Activated T-helper 1 cell treated with anti-CD3 and anti-CD28 coated beads, Interleukin-12 subunit alpha, Interleukin-12 subunit beta, Interleukin-2, Interleukin-4 antibody, amounts not matched to agents 30 ng/mL and 10 ng/mL and 1 ng/mL, durations not matched to agents 14 hours and 24 hours and 36 hours (primary cell): ENCODE measurements around the gene OPCML. TPM values are rescaled to one million over a fixed set of nuclear protein-coding genes. Genes with fewer than 3 reads are reported as not detected.

Source experiments
- DNase-seq: peaks from one replicate; pipeline ENCODE4 v3.0.0; 2021; ENCODE audit warnings: low spot score
- H3K27ac Mint-ChIP-seq: one replicate; pipeline ENCODE4 v1.8.0; 2021; ENCODE audit warnings: mild to moderate bottlenecking, mixed read lengths
- H3K27me3 Mint-ChIP-seq: one replicate; pipeline ENCODE4 v1.8.0; 2022; ENCODE audit warnings: mild to moderate bottlenecking, moderate library complexity, mixed read lengths; ENCODE audit not compliant: insufficient read depth
- H3K36me3 Mint-ChIP-seq: one replicate; pipeline ENCODE4 v1.8.0; 2021; ENCODE audit warnings: low read depth, mixed read lengths
- H3K4me1 Mint-ChIP-seq: one replicate; pipeline ENCODE4 v1.8.0; 2021; ENCODE audit warnings: low read depth, mixed read lengths
- H3K4me3 Mint-ChIP-seq: one replicate; pipeline ENCODE4 v1.8.0; 2021; ENCODE audit warnings: mild to moderate bottlenecking, moderate library complexity, mixed read lengths
- H3K9me3 Mint-ChIP-seq: one replicate; pipeline ENCODE4 v1.8.0; 2021; ENCODE audit warnings: mixed read lengths
- intact Hi-C: fragments of 100-400 bp; cut with micrococcal nuclease; formaldehyde crosslinking; loops from one replicate; pipeline ENCODE4 v1.15.1; 2024
- total RNA-seq: library from RNA; stranded (reverse); gene quantifications from 2 replicates; pipeline ENCODE4 v1.2.3, GENCODE V29; 2022

OPCML gene
- total RNA-seq, 1 donor from 2014 or later: not detected

DNA sequence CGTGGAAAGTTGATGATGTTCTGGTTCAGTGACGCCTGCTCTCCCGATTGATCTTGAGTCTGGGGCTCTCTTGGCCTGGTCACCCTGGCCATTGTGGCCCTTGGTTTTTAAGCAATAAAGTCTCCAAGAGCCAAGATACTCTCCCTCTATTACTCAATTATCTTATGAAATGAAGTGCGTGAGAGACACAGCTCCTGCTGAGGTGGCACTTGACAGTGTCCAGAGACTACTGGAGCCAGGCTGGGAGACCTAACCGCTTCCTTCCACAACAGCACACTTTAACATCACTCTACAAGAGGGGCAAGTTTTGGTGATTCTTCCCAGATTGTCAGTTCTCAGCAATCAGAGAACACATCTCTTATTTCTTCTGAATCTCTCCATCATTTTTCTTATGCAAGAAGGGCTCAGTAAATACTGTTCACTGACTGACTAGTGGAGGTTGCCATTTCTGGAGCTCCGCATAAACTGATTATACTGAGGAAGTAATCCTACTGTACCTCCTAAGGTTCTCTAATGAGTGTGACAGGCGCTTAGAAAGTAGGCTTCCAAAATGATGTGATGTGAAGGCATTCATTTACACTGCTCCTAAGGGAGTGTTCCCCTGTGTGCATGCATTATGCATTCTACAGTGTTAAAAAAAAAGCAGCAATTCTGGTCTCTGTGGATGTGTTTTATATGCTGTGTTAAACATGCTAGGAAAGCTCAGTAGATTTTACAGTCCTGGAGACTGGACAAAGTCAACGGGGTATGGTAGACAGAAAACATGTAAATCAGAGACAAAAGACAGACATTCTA, 968.0 kb downstream of the OPCML start:
- intact Hi-C loops: no loop called here
- Mint-ChIP-seq H3K27me3 (no peaks in the 10 kb centered on the region), H3K4me3 (no peak overlapping the region), H3K27ac (no peak overlapping the region), H3K4me1 (no peaks in the 10 kb centered on the region), H3K9me3 (peaks cover 9% of the 10 kb centered on the region), H3K36me3 (no peaks in the 10 kb centered on the region)
- no peak for DNase-seq

DNA sequence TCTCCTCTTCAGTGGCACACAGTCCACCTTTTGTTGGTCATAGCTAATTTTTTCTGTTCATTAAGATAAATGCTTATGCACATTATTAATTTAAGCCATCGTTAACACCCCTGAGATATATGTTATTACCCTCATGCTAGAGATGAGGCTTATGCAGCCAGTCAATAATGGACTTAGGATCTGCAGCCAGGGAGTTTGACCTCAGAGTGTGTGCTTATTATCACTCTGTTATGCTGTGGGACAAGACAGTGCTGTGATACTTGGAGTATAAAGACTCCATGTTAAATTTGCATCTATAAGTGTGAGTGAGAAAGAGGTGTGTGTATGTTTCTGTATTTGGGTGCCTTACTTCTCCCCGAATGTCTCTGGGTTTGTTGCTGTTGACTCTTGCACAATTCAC, 969.3 kb downstream of the OPCML start:
- no peaks in the 10 kb centered on the region for H3K4me1 Mint-ChIP-seq
- no peak for DNase-seq
- intact Hi-C loops: no loop called here

DNA sequence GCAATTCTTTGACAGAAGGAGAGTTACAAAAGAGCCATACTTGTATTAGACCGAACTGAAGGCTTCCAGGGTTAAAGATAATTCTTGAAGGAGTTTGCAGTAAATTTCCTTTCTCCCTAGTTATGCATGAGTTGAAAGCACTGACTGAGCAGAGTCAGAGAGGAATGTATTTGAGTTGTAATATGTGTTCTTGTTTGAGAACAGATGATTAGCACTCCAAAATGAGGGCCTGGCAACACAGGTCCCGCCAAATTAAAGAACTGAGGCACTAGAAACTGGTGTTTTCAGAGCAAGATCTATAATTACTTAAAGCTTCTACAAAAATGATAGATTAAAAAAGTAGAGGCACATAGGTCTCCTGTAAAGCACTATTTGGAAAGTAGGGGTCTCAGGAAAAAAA, 970.4 kb downstream of the OPCML start:
- H3K36me3 Mint-ChIP-seq: no peaks in the 10 kb centered on the region
- H3K4me3 Mint-ChIP-seq: no peak overlapping the region
- no peaks in the 10 kb centered on the region for H3K9me3 Mint-ChIP-seq
- H3K27me3 Mint-ChIP-seq: no peaks in the 10 kb centered on the region
- DNase-seq: no peak
- intact Hi-C loops: no loop called here
- no peaks in the 10 kb centered on the region for H3K4me1 Mint-ChIP-seq
- H3K27ac Mint-ChIP-seq: no peak overlapping the region

More for the DNA sequence above, 969.3 kb downstream of the OPCML start:
- no peak overlapping the region for H3K4me3 Mint-ChIP-seq
- H3K27ac Mint-ChIP-seq: no peak overlapping the region
- peaks cover 5% of the 10 kb centered on the region for H3K9me3 Mint-ChIP-seq
- H3K36me3 Mint-ChIP-seq: no peaks in the 10 kb centered on the region
- no peaks in the 10 kb centered on the region for H3K27me3 Mint-ChIP-seq

DNA sequence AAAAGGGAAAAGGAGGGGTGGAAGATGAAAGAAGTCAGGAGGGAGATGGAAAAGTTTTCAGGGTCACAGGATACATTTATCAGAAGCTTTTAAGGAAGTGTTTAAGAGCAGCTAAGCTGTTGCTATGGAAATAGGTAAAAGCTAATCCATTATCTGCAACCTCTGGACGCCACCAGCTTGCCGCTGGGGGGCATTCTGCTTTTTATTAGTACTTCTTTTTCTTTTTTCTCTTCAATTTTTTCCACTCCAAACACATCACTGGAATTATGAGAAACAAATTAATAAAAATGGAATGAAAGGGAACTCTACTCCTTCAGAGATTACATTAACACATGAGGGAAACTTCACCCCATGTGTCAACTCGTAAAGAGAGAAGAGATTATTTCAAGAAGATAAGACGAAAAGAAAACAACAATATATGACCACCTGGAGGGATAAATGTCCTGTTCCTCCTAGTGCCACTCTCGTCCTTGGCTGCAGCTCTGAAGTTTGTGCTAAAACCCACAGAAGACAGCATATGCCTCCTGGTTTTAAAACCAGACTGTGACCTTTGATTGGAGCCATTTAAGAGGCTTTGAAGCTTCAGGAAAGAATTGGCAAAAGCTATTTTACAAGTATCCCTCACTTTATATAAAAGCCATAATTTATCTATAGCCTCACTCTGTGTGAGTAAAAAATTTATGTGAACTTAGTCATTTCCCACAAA, 972.8 kb downstream of the OPCML start:
- DNase-seq: no peak

DNA sequence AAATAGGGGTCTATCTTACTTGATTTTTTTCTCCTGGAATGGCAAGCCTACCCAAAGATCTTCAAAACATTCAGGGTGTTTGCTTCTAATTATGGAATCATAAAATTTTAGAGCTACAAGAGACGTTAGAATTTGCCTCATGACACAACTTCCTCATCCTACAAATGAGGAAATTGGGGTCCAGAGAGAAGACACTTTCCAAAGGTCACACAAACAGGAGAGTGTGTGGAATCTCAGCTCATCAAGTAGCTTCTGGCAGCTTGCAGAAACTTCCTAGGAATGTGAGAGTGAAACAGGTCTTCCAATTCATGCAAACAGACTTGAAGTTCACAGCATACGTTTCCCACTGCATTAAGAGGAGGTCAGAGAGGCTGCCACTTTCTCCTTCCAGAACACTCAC, 976.0 kb downstream of the OPCML start:
- intact Hi-C loops: no loop called here
- H3K4me3 Mint-ChIP-seq: no peak overlapping the region
- no peaks in the 10 kb centered on the region for H3K4me1 Mint-ChIP-seq
- no peak for DNase-seq
- no peaks in the 10 kb centered on the region for H3K36me3 Mint-ChIP-seq
- H3K27me3 Mint-ChIP-seq: no peaks in the 10 kb centered on the region
- no peak overlapping the region for H3K27ac Mint-ChIP-seq
- H3K9me3 Mint-ChIP-seq: peaks cover 9% of the 10 kb centered on the region

More for the DNA sequence above, 972.8 kb downstream of the OPCML start:
- intact Hi-C loops: no loop called here
- Mint-ChIP-seq H3K4me3 (no peak overlapping the region), H3K9me3 (peaks cover 4% of the 10 kb centered on the region), H3K4me1 (no peaks in the 10 kb centered on the region), H3K27me3 (no peaks in the 10 kb centered on the region), H3K36me3 (no peaks in the 10 kb centered on the region), H3K27ac (no peak overlapping the region)

DNA sequence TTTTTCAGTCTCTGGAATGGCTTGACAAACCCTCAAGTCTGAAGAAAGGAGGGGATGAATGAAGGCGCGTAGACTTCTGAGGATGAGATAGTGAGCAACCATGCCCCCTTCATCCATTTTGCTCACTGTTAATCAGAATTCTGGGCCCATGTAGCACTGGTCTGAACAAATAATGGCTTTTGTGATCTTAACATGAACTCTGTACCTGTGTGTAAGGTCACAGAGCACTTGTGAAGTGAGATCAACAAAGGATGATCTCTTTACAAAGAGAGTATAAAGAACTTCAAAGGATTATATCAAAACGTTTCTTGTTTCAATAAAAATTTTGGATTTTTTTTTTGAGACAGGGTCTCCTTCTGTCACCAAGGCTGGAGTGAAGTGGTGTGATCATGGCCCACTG, 976.7 kb downstream of the OPCML start:
- DNase-seq: no peak
- intact Hi-C loops: no loop called here
- Mint-ChIP-seq H3K27me3 (no peaks in the 10 kb centered on the region), H3K9me3 (peaks cover 9% of the 10 kb centered on the region), H3K27ac (no peak overlapping the region), H3K36me3 (no peaks in the 10 kb centered on the region), H3K4me1 (no peaks in the 10 kb centered on the region), H3K4me3 (no peak overlapping the region)

DNA sequence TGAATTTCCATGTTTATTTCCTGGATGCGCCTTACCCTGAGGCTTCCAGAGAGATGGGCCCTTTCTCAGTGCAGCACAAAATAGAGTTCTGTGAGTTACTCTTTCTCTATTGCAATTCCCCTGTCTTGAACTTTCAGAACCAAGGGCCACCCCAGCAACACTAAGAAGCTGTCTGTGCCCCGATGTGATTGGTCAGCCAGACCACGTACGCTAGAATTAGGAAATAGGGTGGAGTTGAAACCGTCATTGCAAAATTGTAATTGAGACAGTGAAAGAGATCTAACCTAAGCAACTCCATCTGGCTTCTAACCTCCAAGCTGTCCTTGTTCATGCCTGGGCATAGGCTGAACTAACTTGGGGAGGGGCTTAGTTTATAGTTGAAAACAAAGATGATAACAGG, 981.3 kb downstream of the OPCML start:
- H3K27ac Mint-ChIP-seq: no peak overlapping the region
- intact Hi-C loops: no loop called here
- no peaks in the 10 kb centered on the region for H3K4me1 Mint-ChIP-seq
- no peaks in the 10 kb centered on the region for H3K36me3 Mint-ChIP-seq
- no peak for DNase-seq
- peaks cover 19% of the 10 kb centered on the region for H3K9me3 Mint-ChIP-seq
- H3K27me3 Mint-ChIP-seq: no peaks in the 10 kb centered on the region
- H3K4me3 Mint-ChIP-seq: no peak overlapping the region

DNA sequence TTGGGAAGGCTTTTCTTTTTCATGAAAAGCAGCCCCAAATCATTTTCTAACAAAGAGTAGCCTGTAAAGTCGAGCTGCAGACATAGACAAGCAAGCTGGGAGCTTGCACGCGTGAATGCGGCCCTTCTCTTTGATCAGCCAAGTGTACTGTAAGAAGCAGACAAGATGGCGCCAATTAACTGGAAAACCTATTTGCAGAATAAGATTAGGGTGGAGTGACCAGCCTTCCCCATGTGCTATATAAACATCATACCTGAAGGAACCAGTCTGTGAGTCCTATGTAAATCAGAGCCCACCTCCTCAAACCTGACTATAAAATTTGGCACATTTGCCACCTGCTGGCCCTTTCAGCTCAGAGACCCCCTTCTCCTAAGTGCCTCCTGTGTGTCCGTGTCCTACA, 982.7 kb downstream of the OPCML start:
- H3K36me3 Mint-ChIP-seq: no peaks in the 10 kb centered on the region
- H3K4me1 Mint-ChIP-seq: no peaks in the 10 kb centered on the region
- H3K4me3 Mint-ChIP-seq: no peak overlapping the region
- intact Hi-C loops: no loop called here
- no peaks in the 10 kb centered on the region for H3K27me3 Mint-ChIP-seq
- peaks cover 14% of the 10 kb centered on the region for H3K9me3 Mint-ChIP-seq
- no peak overlapping the region for H3K27ac Mint-ChIP-seq
- DNase-seq: no peak

DNA sequence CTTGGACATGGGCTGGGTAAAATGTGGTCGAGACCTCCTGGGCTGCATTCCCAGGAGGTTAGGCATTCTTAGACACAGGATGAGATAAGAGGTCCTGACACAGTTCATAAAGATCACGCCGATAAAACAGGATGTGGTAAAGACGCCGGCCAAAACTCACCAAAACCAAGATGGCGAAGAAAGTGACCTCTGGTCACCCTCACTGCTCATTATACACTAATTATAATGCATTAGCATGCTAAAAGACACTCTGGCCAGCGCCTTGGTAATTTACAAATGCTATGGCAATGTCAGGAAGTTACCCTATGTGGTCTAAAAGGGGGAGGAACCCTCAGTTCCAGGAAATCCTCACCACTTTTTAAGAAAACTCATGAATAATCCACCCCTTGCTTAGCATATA, 983.3 kb downstream of the OPCML start:
- intact Hi-C loops: no loop called here
- H3K36me3 Mint-ChIP-seq: no peaks in the 10 kb centered on the region
- H3K4me1 Mint-ChIP-seq: no peaks in the 10 kb centered on the region
- peaks cover 14% of the 10 kb centered on the region for H3K9me3 Mint-ChIP-seq
- no peaks in the 10 kb centered on the region for H3K27me3 Mint-ChIP-seq
- no peak overlapping the region for H3K4me3 Mint-ChIP-seq
- H3K27ac Mint-ChIP-seq: no peak overlapping the region
- DNase-seq: no peak

DNA sequence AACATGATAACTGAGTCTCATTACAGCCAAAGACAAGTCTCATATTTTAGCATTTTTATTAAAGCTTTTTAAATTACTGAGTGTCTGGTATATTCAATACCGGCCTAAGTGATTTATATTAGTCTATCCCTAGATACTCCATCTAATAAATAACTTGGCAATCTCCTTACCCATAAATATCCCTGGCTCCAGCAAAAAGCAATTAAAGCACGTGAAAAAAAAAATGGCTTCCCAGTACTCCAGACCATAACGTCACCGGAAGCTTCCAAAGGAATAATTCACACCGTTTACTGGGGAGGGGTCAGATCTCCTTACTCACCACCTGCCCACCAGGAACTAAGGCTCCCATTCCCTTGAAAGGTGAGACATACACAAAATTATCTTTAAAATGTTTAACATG, 988.3 kb downstream of the OPCML start:
- Mint-ChIP-seq H3K4me3 (no peak overlapping the region), H3K27ac (no peak overlapping the region), H3K27me3 (no peaks in the 10 kb centered on the region), H3K4me1 (no peaks in the 10 kb centered on the region), H3K9me3 (peaks cover 9% of the 10 kb centered on the region), H3K36me3 (no peaks in the 10 kb centered on the region)
- no peak for DNase-seq
- intact Hi-C loops: no loop called here

DNA sequence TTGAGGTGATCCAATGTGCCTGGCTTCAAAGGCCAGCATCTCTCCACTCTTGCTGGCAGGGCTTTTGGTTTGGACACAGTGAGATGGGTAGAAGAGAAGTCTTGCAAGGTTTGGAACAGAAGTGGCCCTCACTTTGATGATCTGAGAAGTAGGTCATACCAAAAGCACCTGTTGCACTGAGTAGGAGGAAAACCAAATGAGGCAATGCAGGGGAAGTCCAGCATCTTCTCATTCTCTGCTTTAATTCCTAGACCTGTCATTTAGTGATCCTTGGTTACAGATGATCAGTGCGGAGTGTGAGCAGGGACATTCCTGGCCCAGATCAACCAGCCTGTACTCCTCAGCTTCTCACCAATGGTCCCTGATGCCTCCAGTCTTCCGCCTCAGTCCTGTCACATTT, 990.5 kb downstream of the OPCML start:
- H3K4me1 Mint-ChIP-seq: no peaks in the 10 kb centered on the region
- no peak for DNase-seq
- intact Hi-C loops: no loop called here
- H3K4me3 Mint-ChIP-seq: no peak overlapping the region
- H3K27ac Mint-ChIP-seq: no peak overlapping the region
- H3K27me3 Mint-ChIP-seq: no peaks in the 10 kb centered on the region
- no peaks in the 10 kb centered on the region for H3K36me3 Mint-ChIP-seq
- peaks cover 4% of the 10 kb centered on the region for H3K9me3 Mint-ChIP-seq

DNA sequence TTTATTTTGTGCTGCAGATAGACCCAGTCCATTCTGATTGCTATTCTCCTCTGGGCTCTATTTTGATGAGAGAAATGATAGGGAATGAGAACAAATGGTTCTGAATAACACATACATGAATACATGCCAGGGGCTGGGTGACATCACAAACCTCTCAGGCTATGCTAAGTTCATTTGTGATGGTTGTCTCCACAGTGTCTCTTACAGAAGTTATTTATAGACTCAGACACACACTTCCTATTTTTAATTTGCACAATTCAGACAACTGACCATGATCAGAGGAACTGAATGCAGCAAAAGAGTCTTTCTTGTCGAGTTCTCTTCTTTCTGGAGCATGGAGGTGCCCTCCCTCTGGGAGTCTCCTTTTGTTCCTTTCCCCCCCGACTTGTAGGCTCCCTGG, 991.7 kb downstream of the OPCML start:
- H3K4me3 Mint-ChIP-seq: no peak overlapping the region
- H3K27ac Mint-ChIP-seq: no peak overlapping the region
- H3K4me1 Mint-ChIP-seq: no peaks in the 10 kb centered on the region
- H3K9me3 Mint-ChIP-seq: no peaks in the 10 kb centered on the region
- H3K27me3 Mint-ChIP-seq: no peaks in the 10 kb centered on the region
- intact Hi-C loops: no loop called here
- H3K36me3 Mint-ChIP-seq: no peaks in the 10 kb centered on the region
- no peak for DNase-seq

DNA sequence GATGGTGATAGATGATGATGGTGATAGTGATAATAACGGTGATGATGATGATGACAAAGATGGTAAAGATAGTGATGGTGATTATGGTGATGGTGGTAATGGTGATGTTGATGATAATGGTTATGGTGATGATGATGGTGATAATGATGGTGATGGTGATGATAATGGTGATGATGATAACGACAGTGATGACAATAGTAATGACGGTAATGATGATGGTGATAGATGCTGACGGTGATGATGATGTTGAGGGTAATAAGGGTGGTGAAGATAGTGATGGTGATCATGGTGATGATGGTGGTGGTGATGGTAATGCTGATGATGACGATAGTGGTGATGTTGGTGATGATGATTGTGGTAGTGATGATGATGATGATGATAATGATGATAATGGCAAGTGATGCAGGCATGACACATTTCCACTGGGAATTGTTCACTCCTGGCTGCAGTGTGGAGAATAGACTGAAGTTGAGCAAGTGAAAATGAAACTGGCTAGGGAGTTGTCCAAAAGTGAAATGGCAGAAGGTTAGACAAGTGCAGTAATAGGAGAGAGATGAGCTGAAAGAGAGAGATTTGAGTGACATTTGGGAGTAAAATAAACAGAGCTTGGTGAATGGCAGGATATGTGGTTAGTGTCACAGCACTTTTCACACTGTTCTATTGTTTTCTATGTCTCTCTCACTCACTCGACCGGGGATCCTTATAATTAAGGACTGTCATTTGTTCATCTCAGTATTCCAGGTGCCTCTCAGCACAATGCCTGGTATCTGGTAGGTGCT, 992.5 kb downstream of the OPCML start:
- intact Hi-C loops: no loop called here
- H3K9me3 Mint-ChIP-seq: no peaks in the 10 kb centered on the region

More for the DNA sequence above, 992.5 kb downstream of the OPCML start:
- Mint-ChIP-seq H3K27ac (no peak overlapping the region), H3K4me1 (no peaks in the 10 kb centered on the region), H3K4me3 (no peak overlapping the region), H3K27me3 (no peaks in the 10 kb centered on the region), H3K36me3 (no peaks in the 10 kb centered on the region)
- no peak for DNase-seq
